GM12892 (cell line): ENCODE data around the gene ADAM23.

ENCODE experiments used
- POLR2A ChIP-seq: IDR thresholded peaks from 2 replicates; pipeline ENCODE4 v1.6.1; 2011; ENCODE audit warnings: low read depth, low read length, control low read depth
- POLR2AphosphoS5 ChIP-seq: IDR thresholded peaks from 2 replicates; pipeline ENCODE4 v1.6.1; 2011; ENCODE audit warnings: low read depth, low read length, control low read depth
- TAF1 ChIP-seq: IDR thresholded peaks from 2 replicates; pipeline ENCODE4 v1.6.1; 2011; ENCODE audit warnings: low read depth, mild to moderate bottlenecking, control low read depth, low read length, borderline replicate concordance

- TF ChIP-seq POLR2A = no peak
- TF ChIP-seq TAF1 = no peak
- no peak for TF ChIP-seq POLR2AphosphoS5
Measured at GRCh38 chr2:206457188-206457634, 13.9 kb downstream of the ADAM23 start.
